Upper lobe of left lung (tissue), 4 donors: ENCODE data around the gene LGALS9.

Experiments used
- CTCF ChIP-seq, 6 experiments: fragments of 450-650 bp in 4 of 6; fragments of 200-600 bp in 2 of 6; sonication (generic) in 2 of 6; IDR thresholded peaks; one replicate each; pipeline ENCODE4 v1.5.1; 2016 to 2019; ENCODE audit warnings: antibody characterized with exemption in 6 of 6
- EP300 ChIP-seq, 4 donors: sonication (generic); formaldehyde crosslinking; IDR thresholded peaks; one replicate each; pipeline ENCODE4 v1.5.1; 2017; ENCODE audit warnings: antibody characterized with exemption in 4 of 4, control low read depth in 2 of 4
- POLR2A ChIP-seq, 4 donors: fragments of 450-650 bp; IDR thresholded peaks; one replicate each; pipeline ENCODE4 v1.5.1; 2016 to 2017; ENCODE audit warnings: antibody characterized with exemption in 4 of 4, mild to moderate bottlenecking in 2 of 4
- POLR2AphosphoS5 ChIP-seq, 2 donors: sonication (generic); formaldehyde crosslinking; IDR thresholded peaks; one replicate each; pipeline ENCODE4 v1.5.1; 2017; ENCODE audit warnings: antibody characterized with exemption in 2 of 2

- TF ChIP-seq CTCF (IDR thresholded peaks at IDR 0.05): no peak
- TF ChIP-seq POLR2A (IDR thresholded peaks at IDR 0.05): no peak
- TF ChIP-seq POLR2AphosphoS5 (IDR thresholded peaks at IDR 0.05): no peak
- no peak for TF ChIP-seq EP300 (IDR thresholded peaks at IDR 0.05)
These were observed 3.5 kb upstream of the LGALS9 start for GRCh38 chr17:27627514-27627913.
